ENCODE results near the gene FBXL2.

DNA sequence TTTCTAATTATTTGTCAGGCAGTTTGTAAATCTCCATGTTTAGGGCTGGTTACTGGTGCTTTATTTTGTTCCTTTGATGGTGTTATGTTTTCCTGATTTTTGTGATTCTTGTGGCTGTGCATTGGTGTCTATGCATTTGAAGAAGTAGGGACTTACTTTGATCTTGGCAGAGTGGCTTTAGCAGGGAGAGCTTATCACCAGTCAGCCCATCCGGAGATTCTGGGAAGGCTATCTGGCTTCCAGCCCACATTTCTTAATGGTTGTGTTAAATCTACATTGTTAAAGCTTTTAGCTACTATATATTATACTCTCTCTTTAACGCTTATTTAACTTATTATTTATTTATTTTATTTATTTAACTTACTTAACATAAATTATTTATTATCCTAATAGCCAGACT, 35.1 kb downstream of the FBXL2 start:
- TF ChIP-seq RAD21 (IDR thresholded peaks at IDR 0.05; ENCODE audit: low read depth) (no peak), TAF1 (IDR thresholded peaks at IDR 0.05; ENCODE audit: low read depth) (no peak), EP300 (IDR thresholded peaks at IDR 0.05; ENCODE audit: borderline replicate concordance) (no peak), YY1 (IDR thresholded peaks at IDR 0.05; ENCODE audit: low read depth) (no peak), TEAD4 (IDR thresholded peaks at IDR 0.05) (no peak), FOXM1 (IDR thresholded peaks at IDR 0.05; ENCODE audit: borderline replicate concordance, low read depth) (no peak), NFIC (IDR thresholded peaks at IDR 0.05) (no peak), TCF12 (IDR thresholded peaks at IDR 0.05; ENCODE audit: low read depth) (no peak), CREB1 (IDR thresholded peaks at IDR 0.05; ENCODE audit: low read depth) (no peak), CEBPB (IDR thresholded peaks at IDR 0.05) (no peak)
- TF ChIP-seq, protein P1, sequence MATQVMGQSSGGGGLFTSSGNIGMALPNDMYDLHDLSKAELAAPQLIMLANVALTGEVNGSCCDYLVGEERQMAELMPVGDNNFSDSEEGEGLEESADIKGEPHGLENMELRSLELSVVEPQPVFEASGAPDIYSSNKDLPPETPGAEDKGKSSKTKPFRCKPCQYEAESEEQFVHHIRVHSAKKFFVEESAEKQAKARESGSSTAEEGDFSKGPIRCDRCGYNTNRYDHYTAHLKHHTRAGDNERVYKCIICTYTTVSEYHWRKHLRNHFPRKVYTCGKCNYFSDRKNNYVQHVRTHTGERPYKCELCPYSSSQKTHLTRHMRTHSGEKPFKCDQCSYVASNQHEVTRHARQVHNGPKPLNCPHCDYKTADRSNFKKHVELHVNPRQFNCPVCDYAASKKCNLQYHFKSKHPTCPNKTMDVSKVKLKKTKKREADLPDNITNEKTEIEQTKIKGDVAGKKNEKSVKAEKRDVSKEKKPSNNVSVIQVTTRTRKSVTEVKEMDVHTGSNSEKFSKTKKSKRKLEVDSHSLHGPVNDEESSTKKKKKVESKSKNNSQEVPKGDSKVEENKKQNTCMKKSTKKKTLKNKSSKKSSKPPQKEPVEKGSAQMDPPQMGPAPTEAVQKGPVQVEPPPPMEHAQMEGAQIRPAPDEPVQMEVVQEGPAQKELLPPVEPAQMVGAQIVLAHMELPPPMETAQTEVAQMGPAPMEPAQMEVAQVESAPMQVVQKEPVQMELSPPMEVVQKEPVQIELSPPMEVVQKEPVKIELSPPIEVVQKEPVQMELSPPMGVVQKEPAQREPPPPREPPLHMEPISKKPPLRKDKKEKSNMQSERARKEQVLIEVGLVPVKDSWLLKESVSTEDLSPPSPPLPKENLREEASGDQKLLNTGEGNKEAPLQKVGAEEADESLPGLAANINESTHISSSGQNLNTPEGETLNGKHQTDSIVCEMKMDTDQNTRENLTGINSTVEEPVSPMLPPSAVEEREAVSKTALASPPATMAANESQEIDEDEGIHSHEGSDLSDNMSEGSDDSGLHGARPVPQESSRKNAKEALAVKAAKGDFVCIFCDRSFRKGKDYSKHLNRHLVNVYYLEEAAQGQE (IDR thresholded peaks at IDR 0.05; ENCODE audit: low read depth) = no peak
- TF ChIP-seq, protein P2, sequence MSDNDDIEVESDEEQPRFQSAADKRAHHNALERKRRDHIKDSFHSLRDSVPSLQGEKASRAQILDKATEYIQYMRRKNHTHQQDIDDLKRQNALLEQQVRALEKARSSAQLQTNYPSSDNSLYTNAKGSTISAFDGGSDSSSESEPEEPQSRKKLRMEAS (IDR thresholded peaks at IDR 0.05) = no peak
- TF ChIP-seq, protein P3, sequence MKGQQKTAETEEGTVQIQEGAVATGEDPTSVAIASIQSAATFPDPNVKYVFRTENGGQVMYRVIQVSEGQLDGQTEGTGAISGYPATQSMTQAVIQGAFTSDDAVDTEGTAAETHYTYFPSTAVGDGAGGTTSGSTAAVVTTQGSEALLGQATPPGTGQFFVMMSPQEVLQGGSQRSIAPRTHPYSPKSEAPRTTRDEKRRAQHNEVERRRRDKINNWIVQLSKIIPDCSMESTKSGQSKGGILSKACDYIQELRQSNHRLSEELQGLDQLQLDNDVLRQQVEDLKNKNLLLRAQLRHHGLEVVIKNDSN (IDR thresholded peaks at IDR 0.05) = no peak
